ENCODE results near the gene PCDHGA6. TPM values are rescaled to one million over a fixed set of nuclear protein-coding genes. Genes with fewer than 3 reads are reported as not detected.

Gene PCDHGA6
- total RNA-seq, 1 experiment from 2014 or later = 1.3 TPM

DNA sequence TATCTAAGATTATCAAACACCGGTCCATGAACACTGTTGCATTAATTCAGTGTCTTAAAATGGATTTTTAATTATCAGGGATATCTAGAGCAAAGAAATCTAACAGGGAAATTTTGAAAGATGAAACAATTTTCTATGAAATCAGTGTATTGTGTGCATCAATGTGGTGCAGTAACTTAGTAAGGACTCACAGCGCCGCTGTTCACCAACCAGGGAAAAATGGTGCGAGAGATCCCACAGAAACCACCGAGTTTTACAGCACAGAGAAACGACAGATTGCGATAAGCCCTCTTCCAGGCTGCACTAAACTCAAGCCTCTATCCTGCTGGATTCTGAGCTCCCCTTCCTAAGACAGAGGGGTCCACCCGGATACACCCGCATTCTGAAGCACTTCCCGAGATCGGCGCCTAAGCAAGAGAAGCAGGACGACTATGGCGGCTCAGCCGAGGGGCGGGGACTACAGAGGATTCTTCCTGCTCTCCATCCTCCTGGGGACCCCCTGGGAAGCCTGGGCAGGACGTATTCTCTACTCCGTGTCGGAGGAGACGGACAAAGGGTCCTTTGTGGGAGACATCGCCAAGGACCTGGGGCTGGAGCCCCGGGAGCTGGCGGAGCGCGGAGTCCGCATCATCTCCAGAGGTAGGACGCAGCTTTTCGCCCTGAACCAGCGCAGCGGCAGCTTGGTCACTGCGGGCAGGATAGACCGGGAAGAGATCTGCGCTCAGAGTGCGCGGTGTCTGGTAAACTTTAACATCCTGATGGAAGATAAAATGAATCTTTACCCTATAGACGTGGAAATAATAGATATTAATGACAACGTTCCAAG is 9.0 kb downstream of the PCDHGA6 start, which contains the start of gene PCDHGA7:
PCDHGA7 (plus strand) TSS at position 274 of the 826 bp plus-strand sequence; CDS start at position 432, 158 bp downstream.
- ChIA-PET POLR2A (ENCODE audit: unreplicated experiment) (no interaction called here), CTCF (no interaction called here)
- no peak for ATAC-seq
- H3K4me2 ChIP-seq (ENCODE audit: low read length) = no peak within 1 kb of the TSS
- H3K4me3 ChIP-seq (ENCODE audit: low read length) = no peak within 1 kb of the TSS
- no peaks in the 10 kb centered on the region for H3F3A ChIP-seq (ENCODE audit: low read length, unreplicated experiment)
- H3K36me3 ChIP-seq (ENCODE audit: low read depth, low read length) = no peaks in the 10 kb centered on the region
- no peak within 1 kb of the TSS for H2AFZ ChIP-seq (ENCODE audit: low read length)
- BruUV-seq (replicated peaks) = no TSS peak
- DNase-seq = no peak
- 0 out of 2 replicates have a peak, but pooled peaks cover 3% of the 10 kb centered on the region for H3K9me3 ChIP-seq (ENCODE audit: low read length)
- TF ChIP-seq EZH2 (IDR thresholded peaks at IDR 0.05; ENCODE audit: low read length, unreplicated experiment) = no peak
- no peak for TF ChIP-seq EZH2phosphoT487 (IDR thresholded peaks at IDR 0.05; ENCODE audit: borderline replicate concordance, low read length)
- no peaks in the 10 kb centered on the region for H3K9me2 ChIP-seq (replicated peaks; ENCODE audit: low read length)
- no peaks in the 10 kb centered on the region for H3K27me3 ChIP-seq (ENCODE audit: low read length)
- H3K27ac ChIP-seq (ENCODE audit: low read length) = no peak within 1 kb of the TSS
- intact Hi-C loops (cut with micrococcal nuclease) = no loop called here
- H4K20me1 ChIP-seq (ENCODE audit: low read length) = no peaks in the 10 kb centered on the region
- no peaks in the 10 kb centered on the region for H3K4me1 ChIP-seq (ENCODE audit: insufficient read depth, low read length)
- no peak within 1 kb of the TSS for H3K9ac ChIP-seq (ENCODE audit: low read length)
- no peaks in the 10 kb centered on the region for H3K79me2 ChIP-seq (ENCODE audit: low read length)

DNA sequence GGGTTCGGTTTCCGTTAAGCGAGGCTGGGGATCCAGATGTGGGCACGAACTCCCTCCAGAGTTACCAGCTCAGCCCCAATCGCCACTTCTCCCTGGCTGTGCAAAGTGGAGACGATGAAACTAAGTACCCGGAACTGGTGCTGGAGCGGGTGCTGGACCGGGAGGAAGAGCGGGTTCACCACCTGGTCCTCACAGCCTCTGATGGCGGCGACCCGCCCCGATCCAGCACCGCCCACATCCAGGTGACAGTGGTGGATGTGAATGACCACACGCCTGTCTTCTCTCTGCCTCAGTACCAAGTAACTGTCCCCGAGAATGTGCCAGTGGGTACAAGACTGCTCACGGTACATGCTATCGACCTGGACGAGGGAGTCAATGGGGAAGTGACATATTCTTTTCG is 9.7 kb downstream of the PCDHGA6 start:
- ChIA-PET CTCF (no interaction called here), POLR2A (ENCODE audit: unreplicated experiment) (no interaction called here)
- H3K9me2 ChIP-seq (replicated peaks; ENCODE audit: low read length) = no peaks in the 10 kb centered on the region
- H3K36me3 ChIP-seq (ENCODE audit: low read depth, low read length) = no peaks in the 10 kb centered on the region
- no TSS peak for BruUV-seq (replicated peaks)
- no peak overlapping the region for H3K4me2 ChIP-seq (ENCODE audit: low read length)
- H3K4me3 ChIP-seq (ENCODE audit: low read length) = no peak overlapping the region
- no peak for ATAC-seq
- H3K4me1 ChIP-seq (ENCODE audit: insufficient read depth, low read length) = no peaks in the 10 kb centered on the region
- H3K27me3 ChIP-seq (ENCODE audit: low read length) = no peaks in the 10 kb centered on the region
- TF ChIP-seq CTCF (conservative IDR thresholded peaks at IDR 0.05; ENCODE audit: low read depth, low read length) (no peak), EZH2 (IDR thresholded peaks at IDR 0.05; ENCODE audit: low read length, unreplicated experiment) (no peak), EZH2phosphoT487 (IDR thresholded peaks at IDR 0.05; ENCODE audit: borderline replicate concordance, low read length) (no peak)
- H3K79me2 ChIP-seq (ENCODE audit: low read length) = no peaks in the 10 kb centered on the region
- no peak for DNase-seq
- no peak overlapping the region for H3K27ac ChIP-seq (ENCODE audit: low read length)
- intact Hi-C loops (cut with micrococcal nuclease) = no loop called here
- no peaks in the 10 kb centered on the region for H4K20me1 ChIP-seq (ENCODE audit: low read length)
- H2AFZ ChIP-seq (ENCODE audit: low read length) = no peak overlapping the region
- no peak overlapping the region for H3K9ac ChIP-seq (ENCODE audit: low read length)
- no peaks in the 10 kb centered on the region for H3F3A ChIP-seq (ENCODE audit: low read length, unreplicated experiment)
- 0 out of 2 replicates have a peak, but pooled peaks cover 4% of the 10 kb centered on the region for H3K9me3 ChIP-seq (ENCODE audit: low read length)

DNA sequence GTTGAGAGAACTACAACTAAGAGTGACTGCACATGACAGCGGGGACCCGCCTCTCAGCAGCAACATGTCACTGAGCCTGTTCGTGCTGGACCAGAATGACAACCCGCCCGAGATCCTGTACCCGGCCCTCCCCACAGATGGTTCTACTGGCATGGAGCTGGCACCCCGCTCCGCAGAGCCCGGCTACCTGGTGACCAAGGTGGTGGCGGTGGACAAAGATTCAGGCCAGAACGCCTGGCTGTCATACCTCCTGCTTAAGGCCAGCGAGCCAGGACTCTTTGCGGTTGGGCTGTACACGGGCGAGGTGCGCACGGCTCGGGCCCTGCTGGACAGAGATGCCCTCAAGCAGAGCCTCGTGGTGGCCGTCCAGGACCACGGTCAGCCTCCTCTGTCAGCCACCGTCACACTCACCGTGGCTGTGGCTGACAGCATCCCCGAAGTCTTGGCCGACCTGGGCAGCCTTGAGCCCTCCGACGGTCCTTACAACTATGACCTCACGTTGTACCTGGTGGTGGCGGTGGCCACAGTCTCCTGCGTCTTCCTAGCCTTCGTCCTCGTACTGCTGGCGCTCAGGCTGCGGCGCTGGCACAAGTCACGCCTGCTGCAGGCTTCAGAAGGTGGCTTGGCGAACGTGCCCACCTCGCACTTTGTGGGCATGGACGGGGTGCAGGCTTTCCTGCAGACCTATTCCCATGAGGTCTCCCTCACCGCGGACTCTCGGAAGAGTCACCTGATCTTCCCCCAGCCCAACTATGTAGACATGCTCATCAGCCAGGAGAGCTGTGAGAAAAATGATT is 11.0 kb downstream of the PCDHGA6 start:
- no peak overlapping the region for H3K4me3 ChIP-seq (ENCODE audit: low read length)
- no peak overlapping the region for H3K27ac ChIP-seq (ENCODE audit: low read length)
- no peaks in the 10 kb centered on the region for H3K36me3 ChIP-seq (ENCODE audit: low read depth, low read length)
- no peak for ATAC-seq
- ChIA-PET CTCF (no interaction called here), POLR2A (ENCODE audit: unreplicated experiment) (no interaction called here)
- intact Hi-C loops (cut with micrococcal nuclease) = no loop called here
- H3K79me2 ChIP-seq (ENCODE audit: low read length) = no peaks in the 10 kb centered on the region
- BruUV-seq (replicated peaks) = no TSS peak
- H3F3A ChIP-seq (ENCODE audit: low read length, unreplicated experiment) = no peaks in the 10 kb centered on the region
- H2AFZ ChIP-seq (ENCODE audit: low read length) = no peak overlapping the region
- TF ChIP-seq EZH2 (IDR thresholded peaks at IDR 0.05; ENCODE audit: low read length, unreplicated experiment) (no peak), EZH2phosphoT487 (IDR thresholded peaks at IDR 0.05; ENCODE audit: borderline replicate concordance, low read length) (no peak), CTCF (conservative IDR thresholded peaks at IDR 0.05; ENCODE audit: low read depth, low read length) (no peak)
- no peak for DNase-seq
- no peaks in the 10 kb centered on the region for H3K9me2 ChIP-seq (replicated peaks; ENCODE audit: low read length)
- H3K27me3 ChIP-seq (ENCODE audit: low read length) = no peaks in the 10 kb centered on the region
- 0 out of 2 replicates have a peak, but pooled peaks cover 6% of the 10 kb centered on the region for H3K9me3 ChIP-seq (ENCODE audit: low read length)
- no peaks in the 10 kb centered on the region for H4K20me1 ChIP-seq (ENCODE audit: low read length)
- no peak overlapping the region for H3K9ac ChIP-seq (ENCODE audit: low read length)
- H3K4me2 ChIP-seq (ENCODE audit: low read length) = no peak overlapping the region
- no peaks in the 10 kb centered on the region for H3K4me1 ChIP-seq (ENCODE audit: insufficient read depth, low read length)

Data from PC-3 (cell line).